HEK293 (cell line): ENCODE measurements around the gene SLC35E1.

Source experiments
- ATF2 ChIP-seq: fragments of 450-650 bp; formaldehyde crosslinking; IDR thresholded peaks from 2 replicates; pipeline ENCODE4 v1.5.1; 2016; ENCODE audit warnings: missing biosample characterization, missing genetic modification characterization, low read depth
- HIC1 ChIP-seq: fragments of 450-650 bp; formaldehyde crosslinking; IDR thresholded peaks from 2 replicates; pipeline ENCODE4 v1.5.1; 2016; ENCODE audit warnings: missing biosample characterization, missing genetic modification characterization
- IKZF3 ChIP-seq: fragments of 450-650 bp; IDR thresholded peaks from 2 replicates; pipeline ENCODE4 v1.5.0; 2018; ENCODE audit warnings: missing biosample characterization, mild to moderate bottlenecking, missing genetic modification characterization, moderate library complexity
- INSM2 ChIP-seq: fragments of 450-650 bp; formaldehyde crosslinking; IDR thresholded peaks from 2 replicates; pipeline ENCODE4 v1.5.1; 2016; ENCODE audit warnings: missing biosample characterization, missing genetic modification characterization
- KLF17 ChIP-seq: fragments of 450-650 bp; formaldehyde crosslinking; IDR thresholded peaks from 2 replicates; pipeline ENCODE4 v1.5.1; 2016; ENCODE audit warnings: missing biosample characterization, missing genetic modification characterization
- KLF9 ChIP-seq: fragments of 450-650 bp; formaldehyde crosslinking; IDR thresholded peaks from 2 replicates; pipeline ENCODE4 v1.5.1; 2016; ENCODE audit warnings: missing biosample characterization, missing genetic modification characterization, low read depth
- MZF1 ChIP-seq: fragments of 450-650 bp; formaldehyde crosslinking; IDR thresholded peaks from 2 replicates; pipeline ENCODE4 v1.5.1; 2017; ENCODE audit warnings: missing biosample characterization, missing genetic modification characterization, borderline replicate concordance
- SCRT1 ChIP-seq: fragments of 450-650 bp; formaldehyde crosslinking; IDR thresholded peaks from 2 replicates; pipeline ENCODE4 v1.5.1; 2016; ENCODE audit warnings: missing biosample characterization, missing genetic modification characterization, borderline replicate concordance
- SETDB1 ChIP-seq: IDR thresholded peaks from one replicate; pipeline ENCODE4 v1.6.1; 2017; ENCODE audit warnings: mild to moderate bottlenecking, low read length, moderate library complexity, mixed read lengths; ENCODE audit not compliant: insufficient read length
- YY2 ChIP-seq: fragments of 450-650 bp; formaldehyde crosslinking; IDR thresholded peaks from 2 replicates; pipeline ENCODE4 v1.5.1; 2016; ENCODE audit warnings: missing biosample characterization, missing genetic modification characterization
- ZFHX2 ChIP-seq: fragments of 450-650 bp; formaldehyde crosslinking; conservative IDR thresholded peaks from 2 replicates; pipeline ENCODE4 v1.5.1; 2016; ENCODE audit warnings: missing biosample characterization, missing genetic modification characterization
- ZFP69B ChIP-seq: fragments of 450-650 bp; formaldehyde crosslinking; IDR thresholded peaks from 2 replicates; pipeline ENCODE4 v1.5.1; 2016; ENCODE audit warnings: missing biosample characterization, missing genetic modification characterization
- ZNF146 ChIP-seq: fragments of 450-650 bp; formaldehyde crosslinking; IDR thresholded peaks from 2 replicates; pipeline ENCODE4 v1.5.1; 2016; ENCODE audit warnings: missing biosample characterization, missing genetic modification characterization
- ZNF184 ChIP-seq: fragments of 450-650 bp; IDR thresholded peaks from 2 replicates; pipeline ENCODE4 v1.5.1; 2018; ENCODE audit warnings: missing biosample characterization, mild to moderate bottlenecking, missing genetic modification characterization
- ZNF214 ChIP-seq: fragments of 450-650 bp; formaldehyde crosslinking; IDR thresholded peaks from 2 replicates; pipeline ENCODE4 v1.5.1; 2017; ENCODE audit warnings: missing biosample characterization, mild to moderate bottlenecking, missing genetic modification characterization, borderline replicate concordance
- ZNF23 ChIP-seq: fragments of 450-650 bp; formaldehyde crosslinking; IDR thresholded peaks from 2 replicates; pipeline ENCODE4 v1.5.1; 2016; ENCODE audit warnings: missing biosample characterization, missing genetic modification characterization, borderline replicate concordance
- ZNF280D ChIP-seq: fragments of 450-650 bp; formaldehyde crosslinking; IDR thresholded peaks from 2 replicates; pipeline ENCODE4 v1.5.1; 2016; ENCODE audit warnings: missing biosample characterization, missing genetic modification characterization
- ZNF488 ChIP-seq: fragments of 450-650 bp; formaldehyde crosslinking; IDR thresholded peaks from 2 replicates; pipeline ENCODE4 v1.5.1; 2016; ENCODE audit warnings: missing biosample characterization, missing genetic modification characterization
- ZNF548 ChIP-seq: fragments of 450-650 bp; formaldehyde crosslinking; IDR thresholded peaks from 2 replicates; pipeline ENCODE4 v1.5.1; 2016; ENCODE audit warnings: missing biosample characterization, missing genetic modification characterization
- ZNF624 ChIP-seq: fragments of 450-650 bp; formaldehyde crosslinking; IDR thresholded peaks from 2 replicates; pipeline ENCODE4 v1.5.1; 2017; ENCODE audit warnings: missing biosample characterization, missing genetic modification characterization
- ZNF639 ChIP-seq: fragments of 450-650 bp; formaldehyde crosslinking; IDR thresholded peaks from 2 replicates; pipeline ENCODE4 v1.5.1; 2016; ENCODE audit warnings: missing biosample characterization, missing genetic modification characterization
- ZNF692 ChIP-seq: fragments of 450-650 bp; formaldehyde crosslinking; IDR thresholded peaks from 2 replicates; pipeline ENCODE4 v1.5.1; 2016; ENCODE audit warnings: missing biosample characterization, missing genetic modification characterization
- ZSCAN4 ChIP-seq: fragments of 450-650 bp; formaldehyde crosslinking; IDR thresholded peaks from 2 replicates; pipeline ENCODE4 v1.5.1; 2017; ENCODE audit warnings: missing biosample characterization, missing genetic modification characterization
- ZXDB ChIP-seq: fragments of 450-650 bp; formaldehyde crosslinking; IDR thresholded peaks from 2 replicates; pipeline ENCODE4 v1.5.1; 2016; ENCODE audit warnings: missing biosample characterization, missing genetic modification characterization

SLC35E1 gene

GRCh38 chr19:16569609-16570320, 2.5 kb downstream of the SLC35E1 start (continued):
- TF ChIP-seq ZNF639 (tag by site-specific recombination) (peak; percentile 81), IKZF3 (peak; percentile 42; the same call in 1 of the 2 replicates), HIC1 (tag by site-specific recombination) (peak; percentile 71; the same call in 1 of the 2 replicates), ZNF548 (no peak), INSM2 (tag by site-specific recombination) (0 out of 2 replicates have a peak, but pooled peaks have one; percentile 8), ZNF184 (tag by site-specific recombination) (0 out of 2 replicates have a peak, but pooled peaks have one; percentile 38), ZNF280D (no peak), ZNF214 (tag by site-specific recombination) (no peak), ZXDB (peak; percentile 72), ZSCAN4 (tag by site-specific recombination) (no peak), ZNF488 (no peak), YY2 (tag by site-specific recombination) (no peak), ZNF624 (tag by site-specific recombination) (no peak), ZNF146 (tag by site-specific recombination) (no peak), ZNF23 (tag by site-specific recombination) (no peak), SETDB1 (no peak), ZNF692 (tag by site-specific recombination) (peak; percentile 64; the same call in 1 of the 2 replicates), ZFHX2 (tag by site-specific recombination) (no peak), ZFP69B (tag by site-specific recombination) (0 out of 2 replicates have a peak, but pooled peaks have one; percentile 30), MZF1 (tag by site-specific recombination) (no peak), KLF9 (tag by site-specific recombination) (no peak), KLF17 (peak; percentile 56; the same call in 1 of the 2 replicates), ATF2 (tag by site-specific recombination) (peak; percentile 98), SCRT1 (tag by site-specific recombination) (no peak)
